ENCODE measurements around the gene EPHB1. TPM values are rescaled to one million over a fixed set of nuclear protein-coding genes. Genes with fewer than 3 reads are reported as not detected.

The EPHB1 gene
- total RNA-seq, 1 experiment from 2014 or later: 2.8 TPM

DNA sequence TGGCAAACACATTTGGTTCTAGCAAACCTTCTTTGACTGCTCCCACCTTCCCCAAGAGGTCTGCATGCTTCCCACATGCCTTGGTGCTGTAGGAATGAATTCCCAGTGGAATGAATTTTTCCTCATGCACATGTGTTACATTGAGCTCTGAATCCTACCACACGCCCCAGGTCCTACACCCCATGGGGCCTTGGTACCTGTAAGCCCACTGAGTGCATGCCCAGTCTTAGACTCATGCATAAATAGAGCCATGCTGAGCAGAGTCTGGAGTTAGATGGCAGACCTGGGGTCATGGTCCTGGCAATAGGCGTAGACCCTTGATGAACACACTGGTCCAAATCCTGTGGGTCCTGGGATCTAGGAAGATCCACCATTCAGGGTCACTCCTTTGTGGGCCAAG, 81.8 kb downstream of the EPHB1 start:
- H2BK120ac ChIP-seq (ENCODE audit: low read depth, low read length, poor library complexity, severe bottlenecking): no peak overlapping the region
- no peak overlapping the region for H3K9ac ChIP-seq (ENCODE audit: extremely low read depth, insufficient read length, low read length)
- H2BK5ac ChIP-seq (ENCODE audit: insufficient read length, low read length): no peak overlapping the region
- no peak overlapping the region for H3K14ac ChIP-seq (ENCODE audit: insufficient read depth, low read length)
- H3K9me3 Mint-ChIP-seq: no peaks in the 10 kb centered on the region; a peak in 2 of 5 replicates
- no peak overlapping the region for H2AK5ac ChIP-seq (ENCODE audit: insufficient read length, low read length)
- TF ChIP-seq, protein P1, sequence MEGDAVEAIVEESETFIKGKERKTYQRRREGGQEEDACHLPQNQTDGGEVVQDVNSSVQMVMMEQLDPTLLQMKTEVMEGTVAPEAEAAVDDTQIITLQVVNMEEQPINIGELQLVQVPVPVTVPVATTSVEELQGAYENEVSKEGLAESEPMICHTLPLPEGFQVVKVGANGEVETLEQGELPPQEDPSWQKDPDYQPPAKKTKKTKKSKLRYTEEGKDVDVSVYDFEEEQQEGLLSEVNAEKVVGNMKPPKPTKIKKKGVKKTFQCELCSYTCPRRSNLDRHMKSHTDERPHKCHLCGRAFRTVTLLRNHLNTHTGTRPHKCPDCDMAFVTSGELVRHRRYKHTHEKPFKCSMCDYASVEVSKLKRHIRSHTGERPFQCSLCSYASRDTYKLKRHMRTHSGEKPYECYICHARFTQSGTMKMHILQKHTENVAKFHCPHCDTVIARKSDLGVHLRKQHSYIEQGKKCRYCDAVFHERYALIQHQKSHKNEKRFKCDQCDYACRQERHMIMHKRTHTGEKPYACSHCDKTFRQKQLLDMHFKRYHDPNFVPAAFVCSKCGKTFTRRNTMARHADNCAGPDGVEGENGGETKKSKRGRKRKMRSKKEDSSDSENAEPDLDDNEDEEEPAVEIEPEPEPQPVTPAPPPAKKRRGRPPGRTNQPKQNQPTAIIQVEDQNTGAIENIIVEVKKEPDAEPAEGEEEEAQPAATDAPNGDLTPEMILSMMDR (conservative IDR thresholded peaks at IDR 0.05): no peak
- H3K4me1 ChIP-seq (ENCODE audit: insufficient read depth, low read length): 0 out of 2 replicates have a peak, but pooled peaks cover 3% of the 10 kb centered on the region
- no peak overlapping the region for H2AFZ ChIP-seq (ENCODE audit: low read length)
- H3K27me3 Mint-ChIP-seq (ENCODE audit: low read depth): no peaks in the 10 kb centered on the region
- no peak overlapping the region for H3K4me2 ChIP-seq (ENCODE audit: insufficient read depth, insufficient read length, low read length)
- no peaks in the 10 kb centered on the region for H3K79me1 ChIP-seq (ENCODE audit: insufficient read depth, low read depth, low read length, poor library complexity, severe bottlenecking)
- WGBS (ENCODE audit: extremely low coverage, insufficient read length, low lambda C conversion rate): no CpG with 5 or more reads among the region's 2 CpGs
- no peaks in the 10 kb centered on the region for H3K27me3 ChIP-seq (ENCODE audit: insufficient read depth, low read length)
- H3K23me2 ChIP-seq (ENCODE audit: insufficient read length, low read depth, low read length, poor library complexity, severe bottlenecking): no peaks in the 10 kb centered on the region
- no peaks in the 10 kb centered on the region for H3K9me3 ChIP-seq (ENCODE audit: control insufficient read depth, low read depth, low read length)
- H4K8ac ChIP-seq (replicated peaks; ENCODE audit: insufficient read length, low read depth, low read length): no peak overlapping the region
- no peak overlapping the region for H3K27ac Mint-ChIP-seq
- H3K36me3 Mint-ChIP-seq (ENCODE audit: insufficient read depth in 1 of 3, low read depth in 3 of 3): no peaks in the 10 kb centered on the region; a peak in 2 of 7 replicates
- no peaks in the 10 kb centered on the region for H4K20me1 ChIP-seq (ENCODE audit: control insufficient read depth, insufficient read depth, insufficient read length)
- H2BK20ac ChIP-seq (ENCODE audit: low read depth, low read length, poor library complexity, severe bottlenecking): no peak overlapping the region
- H4K91ac ChIP-seq (ENCODE audit: insufficient read length, low read depth, low read length): no peak overlapping the region
- H2BK15ac ChIP-seq (ENCODE audit: low read depth, low read length): no peak overlapping the region
- no peaks in the 10 kb centered on the region for H3K79me2 ChIP-seq (ENCODE audit: insufficient read depth, low read length)
- H3K18ac ChIP-seq (ENCODE audit: insufficient read length, low read depth, low read length): no peak overlapping the region
- peaks cover 6 to 16% of the 10 kb centered on the region in 2 experiments for H3K4me1 Mint-ChIP-seq
- no peak overlapping the region for H3K4me3 Mint-ChIP-seq
- no peak overlapping the region for H3K4ac ChIP-seq (ENCODE audit: low read depth, low read length)
- H2BK12ac ChIP-seq (ENCODE audit: insufficient read length, low read depth, low read length): no peak overlapping the region
- H3K56ac ChIP-seq (ENCODE audit: insufficient read length, low read depth, low read length): no peak overlapping the region
- no peak overlapping the region for H3K23ac ChIP-seq (ENCODE audit: insufficient read length, low read depth, low read length)
- no peak overlapping the region for H3K27ac ChIP-seq (ENCODE audit: insufficient read length, low read depth, low read length)
- DNase-seq: no peak
- H3T11ph ChIP-seq (ENCODE audit: low read length): no peak overlapping the region
- no peak overlapping the region for H4K5ac ChIP-seq (ENCODE audit: insufficient read length, low read depth, low read length)

Data from H9 (cell line).